HUDEP-2 (cell line): ENCODE data around the gene SNPH.
A peak's percentile ranks its signal among the peaks of the same experiment; 100 is the strongest.

Experiments
- DNase-seq, 76 experiments: peaks; one replicate each; lab custom pipeline; 2025; ENCODE audit not compliant: unreplicated experiment in 76 of 76; lab: John Stamatoyannopoulos, UW

Gene SNPH

DNA sequence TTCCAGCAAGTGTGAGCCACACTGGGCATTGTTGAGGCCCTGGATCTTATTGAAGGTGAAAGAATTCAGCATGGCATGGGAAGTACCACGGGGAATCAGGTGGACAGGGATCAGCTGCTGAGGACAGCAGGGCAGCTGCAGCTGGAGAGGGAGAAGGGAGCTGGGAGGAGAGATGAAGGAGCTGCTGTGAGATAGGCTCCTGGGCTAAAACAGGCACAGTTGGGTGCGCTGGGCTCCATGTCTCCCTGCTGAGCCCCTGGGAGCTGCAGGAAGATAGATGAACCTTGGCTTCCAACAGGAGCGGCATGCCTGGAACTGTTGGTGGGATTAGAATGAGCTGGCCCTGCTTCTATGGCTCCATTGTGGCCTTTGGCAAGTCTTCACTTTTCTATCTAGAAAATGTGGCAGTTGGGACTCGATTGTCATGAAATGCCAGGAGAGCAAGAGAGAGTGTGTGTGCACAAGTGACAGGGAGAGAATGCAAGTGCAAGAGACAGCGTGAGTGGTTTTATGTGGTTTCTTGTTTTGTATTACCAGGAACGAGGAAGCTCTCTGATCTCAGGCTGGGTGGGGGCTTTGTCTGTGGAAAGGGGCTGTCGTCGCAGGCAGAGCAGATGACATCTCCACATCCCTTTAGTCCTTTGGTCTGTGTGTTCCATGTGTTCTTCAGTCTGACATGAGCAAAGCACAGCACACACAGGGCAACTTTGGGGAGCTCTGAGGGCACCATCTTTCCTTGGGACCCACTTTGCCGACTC lies 20.4 kb downstream of the SNPH start:
- DNase-seq: no peak

DNA sequence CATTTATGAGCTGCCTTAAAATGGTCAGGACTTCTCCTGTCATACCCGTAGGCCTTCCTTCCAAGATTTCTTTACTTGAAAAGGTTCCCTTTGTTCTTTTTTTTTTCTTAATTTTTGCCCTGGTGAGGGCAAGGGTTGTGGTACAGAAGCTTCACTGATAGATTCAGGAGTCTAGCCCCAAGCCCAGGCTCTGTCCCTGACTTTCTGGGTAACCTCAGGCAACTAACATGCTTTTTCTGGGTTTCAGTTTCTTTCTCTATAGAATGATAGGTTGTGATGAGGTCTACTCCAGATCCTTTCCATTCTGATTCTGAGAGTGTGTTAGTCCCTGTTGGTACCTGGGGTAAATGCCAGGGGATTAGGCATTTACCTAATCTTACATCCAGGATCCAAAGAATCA lies 21.2 kb downstream of the SNPH start:
- DNase-seq: no peak

DNA sequence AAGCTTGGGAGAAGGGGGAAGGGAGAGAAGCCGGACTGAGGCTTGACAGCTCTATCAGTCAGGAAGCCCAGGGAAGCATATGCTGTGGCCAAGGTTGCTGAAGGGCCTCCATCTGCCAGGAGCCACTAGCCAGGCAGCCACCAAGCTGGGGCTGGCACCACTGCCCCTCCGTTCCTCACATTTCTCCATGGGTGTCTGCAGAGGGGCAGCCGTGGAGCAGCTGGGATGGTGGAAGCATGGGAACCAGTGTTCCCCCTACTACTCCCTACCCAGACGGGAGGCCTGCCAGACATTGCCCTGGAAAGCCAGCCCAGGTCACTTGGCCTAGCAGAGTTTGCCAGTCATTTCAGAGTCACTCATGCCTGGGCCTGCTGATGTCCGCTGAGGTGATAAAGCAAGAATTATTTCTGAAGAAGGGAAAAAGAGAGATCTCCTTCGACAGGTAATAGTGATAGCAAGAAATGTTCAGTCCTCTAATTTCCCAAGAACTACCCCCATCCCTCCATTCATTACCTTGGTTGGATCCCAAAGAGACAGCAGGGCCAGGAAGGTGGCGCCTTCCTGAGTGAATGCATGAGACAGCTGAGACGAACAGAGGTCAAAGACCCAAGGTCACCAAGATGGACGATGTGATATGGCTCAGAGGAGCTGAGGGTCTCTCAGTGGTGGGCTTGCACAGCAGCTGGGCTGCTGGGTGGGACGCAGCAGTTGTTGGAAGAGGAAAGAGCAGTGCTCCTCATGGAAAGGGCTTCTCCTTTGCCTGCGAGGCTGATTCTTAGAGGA lies 21.9 kb downstream of the SNPH start:
- DNase-seq: no peak

DNA sequence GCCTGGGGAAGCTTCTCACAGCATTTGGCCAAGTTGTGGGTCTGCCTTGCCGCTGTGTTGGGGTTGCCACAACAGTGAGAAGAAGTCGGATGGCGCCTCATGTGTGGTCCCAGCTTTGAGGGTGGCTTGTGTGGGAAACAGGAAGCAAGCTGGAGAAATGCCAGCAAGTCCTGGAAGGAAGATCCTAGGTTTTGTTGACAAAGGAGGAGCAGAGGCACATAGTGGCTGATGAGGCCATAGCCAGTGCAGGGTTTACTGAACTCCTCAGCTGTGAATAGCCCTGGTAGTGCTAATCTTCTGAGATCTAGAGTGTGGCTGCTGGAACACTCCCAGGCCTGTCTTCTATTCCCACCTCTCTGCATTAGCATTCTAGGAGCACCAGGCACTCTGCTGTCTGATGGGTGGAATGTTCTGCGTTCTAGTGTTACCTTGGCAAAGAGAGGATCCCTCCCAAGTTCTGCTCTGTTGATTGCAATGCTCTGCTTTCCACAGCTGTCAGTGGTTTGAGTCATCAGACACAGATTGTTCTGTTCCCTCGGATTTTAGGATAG lies 25.2 kb downstream of the SNPH start:
- no peak for DNase-seq

DNA sequence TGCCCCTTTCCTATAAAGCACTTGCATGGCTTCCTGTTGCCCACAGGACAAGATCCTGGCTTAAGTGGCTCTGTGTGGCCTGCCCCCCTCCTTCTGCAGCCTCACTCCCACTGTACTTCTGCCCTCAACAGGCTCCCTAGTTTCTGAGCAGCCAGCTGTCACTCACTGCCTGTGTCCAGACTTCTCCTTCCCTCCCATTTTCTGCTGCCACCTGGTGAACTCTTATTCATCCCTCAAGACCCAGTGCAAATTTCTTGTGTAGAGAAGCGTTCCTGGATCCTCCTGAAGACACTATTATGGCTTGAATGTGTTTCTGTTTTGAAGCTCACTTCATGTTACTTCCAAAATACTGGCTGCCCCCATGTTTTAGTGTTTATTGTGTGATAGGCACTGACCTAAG lies 26.5 kb downstream of the SNPH start:
- DNase-seq: no peak

DNA sequence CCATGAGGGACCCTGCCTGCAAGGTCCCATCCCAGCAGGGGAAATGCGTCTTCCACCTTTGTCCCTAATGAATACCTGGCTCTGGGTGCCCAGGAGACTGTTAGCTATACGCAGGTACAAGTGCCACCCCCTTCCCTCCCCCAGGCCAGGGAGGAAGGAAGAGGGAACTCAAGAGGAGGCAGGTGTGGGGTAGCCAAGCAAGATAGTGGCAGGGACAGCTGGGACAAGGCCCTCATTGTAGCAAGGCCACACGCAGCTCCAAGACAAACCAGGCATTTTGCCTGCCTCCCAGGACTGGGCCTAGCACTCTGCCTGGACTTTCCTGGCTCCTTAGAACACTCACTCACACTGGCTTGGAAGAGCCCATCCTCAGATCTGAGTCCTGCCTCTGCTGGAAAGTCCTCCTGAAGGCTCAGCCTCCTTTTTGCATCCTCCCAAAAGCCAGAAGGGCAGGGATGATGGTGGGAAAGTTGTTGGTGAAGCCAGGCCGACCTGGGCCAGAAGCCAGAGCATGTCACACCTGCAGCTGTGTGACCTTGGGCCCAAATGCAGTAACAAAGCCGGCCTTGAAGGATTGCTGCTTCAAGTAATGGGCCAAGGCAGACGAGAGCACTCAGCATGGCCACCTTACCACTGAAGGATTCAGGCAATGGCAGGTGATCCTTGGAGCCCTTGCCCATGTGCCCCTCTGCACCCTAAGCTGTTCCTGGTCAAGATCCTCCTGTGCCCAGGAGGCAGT lies 27.7 kb downstream of the SNPH start:
- no peak for DNase-seq

DNA sequence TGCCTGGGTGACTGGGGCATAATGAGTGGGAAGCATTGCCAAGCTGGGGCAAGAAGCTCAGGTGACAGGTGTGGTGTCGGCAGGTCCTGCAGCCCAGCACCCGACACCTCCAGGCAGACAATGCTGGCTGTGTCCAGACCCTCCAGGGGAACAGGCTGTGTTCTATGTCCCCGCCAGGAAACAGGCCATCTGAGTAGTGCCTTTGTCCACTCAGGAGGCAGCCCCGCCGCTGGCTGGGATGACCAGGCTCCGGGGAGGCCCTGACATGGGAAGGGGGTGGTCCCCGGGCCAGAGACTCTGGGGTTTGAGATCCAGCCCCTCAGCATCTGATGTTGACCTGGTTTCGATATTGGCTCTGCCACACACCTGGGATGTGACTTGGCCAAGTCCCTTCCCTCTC lies 28.4 kb downstream of the SNPH start:
- DNase-seq: no peak

DNA sequence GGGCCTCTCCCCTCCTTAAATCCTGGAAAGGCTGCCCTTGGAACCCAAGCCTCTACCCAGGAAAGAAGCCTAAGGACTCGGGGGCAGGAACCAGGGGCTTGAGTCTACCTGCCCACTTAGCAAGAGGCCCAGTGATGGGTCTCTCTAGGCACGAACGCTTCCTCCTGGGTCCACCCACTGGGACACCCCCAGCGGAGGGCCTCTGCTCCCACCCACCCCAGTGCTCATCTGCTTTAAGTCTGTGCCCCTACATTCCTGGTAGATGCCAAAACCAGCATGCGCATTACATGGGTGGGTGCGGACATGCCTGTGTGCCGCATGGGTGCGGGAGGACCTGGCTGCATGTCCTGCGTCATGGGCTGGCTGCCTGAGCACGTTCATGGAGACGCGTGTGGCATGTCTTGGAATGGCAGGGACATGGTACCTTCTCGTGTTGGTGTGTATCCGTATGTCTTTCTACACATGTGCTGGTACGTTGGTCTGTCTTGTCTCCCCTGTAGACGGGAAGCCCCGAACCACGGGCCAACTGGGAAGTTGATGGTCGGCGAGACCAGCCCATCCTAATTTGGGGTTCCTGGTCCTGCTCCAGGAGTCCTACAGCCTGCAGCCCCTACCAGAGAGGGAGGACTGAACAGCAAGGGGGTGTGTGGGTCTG lies 29.3 kb downstream of the SNPH start:
- no peak for DNase-seq

DNA sequence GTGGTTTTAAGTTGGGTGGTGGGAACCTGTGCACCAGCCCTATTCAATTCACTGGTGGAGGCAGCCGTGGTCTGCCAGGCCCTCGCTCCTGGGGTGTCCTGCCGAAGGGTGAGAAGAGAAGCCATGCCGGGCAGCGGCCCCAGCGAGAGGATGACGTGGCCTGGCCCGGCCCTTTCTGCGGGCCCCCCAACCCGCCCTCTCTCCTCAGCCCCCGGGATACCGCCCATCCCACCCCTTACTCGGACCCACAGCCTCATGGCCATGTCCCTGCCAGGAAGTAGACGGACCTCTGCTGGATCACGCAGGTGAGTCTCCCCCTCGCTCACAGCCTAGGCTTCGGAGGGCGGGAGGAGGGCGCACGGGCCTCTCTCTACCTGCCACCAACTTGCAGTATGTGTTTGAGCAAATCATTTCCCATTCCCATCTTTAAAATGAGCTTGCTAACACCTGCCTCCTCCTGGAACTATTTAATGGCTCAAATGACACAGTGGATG lies 30.1 kb downstream of the SNPH start:
- no peak for DNase-seq

DNA sequence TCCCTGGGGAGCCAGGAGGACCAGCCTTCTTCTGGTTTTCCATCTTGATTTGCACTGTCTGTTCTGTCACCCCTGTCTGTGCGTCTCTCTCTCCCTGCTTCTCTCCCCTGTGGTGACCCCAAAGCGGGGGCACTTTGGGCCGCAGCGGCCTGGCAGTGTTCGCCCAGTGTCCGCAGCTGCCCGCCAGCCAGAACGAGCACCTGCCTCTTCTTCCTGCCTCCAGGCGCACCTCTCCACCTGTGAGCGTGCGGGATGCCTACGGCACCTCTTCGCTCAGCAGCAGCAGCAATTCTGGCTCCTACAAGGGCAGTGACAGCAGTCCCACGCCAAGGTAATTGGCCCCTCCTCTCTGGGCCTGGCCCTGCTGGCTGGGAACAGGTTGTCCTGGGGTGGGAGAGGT lies 30.8 kb downstream of the SNPH start:
- no peak for DNase-seq

DNA sequence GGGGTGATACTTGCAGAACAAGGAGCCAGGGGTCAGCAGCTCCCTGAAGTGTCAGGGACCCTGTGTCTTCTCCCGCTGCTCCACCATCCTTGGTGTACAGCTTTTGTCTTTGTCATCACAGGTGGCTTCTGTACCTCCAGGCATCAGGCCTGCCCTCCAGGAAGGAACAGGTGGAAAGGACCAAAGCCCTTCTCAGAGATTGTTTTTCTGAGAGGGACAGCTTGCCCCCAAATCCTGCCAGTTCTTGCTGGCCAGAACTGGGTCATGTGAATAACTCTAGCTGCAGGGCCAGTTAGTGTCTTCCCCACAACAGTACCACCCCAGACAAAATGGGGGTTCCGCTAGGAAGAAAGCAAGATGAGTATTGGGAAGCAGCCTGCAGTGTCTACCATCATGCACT lies 31.4 kb downstream of the SNPH start:
- no peak for DNase-seq

DNA sequence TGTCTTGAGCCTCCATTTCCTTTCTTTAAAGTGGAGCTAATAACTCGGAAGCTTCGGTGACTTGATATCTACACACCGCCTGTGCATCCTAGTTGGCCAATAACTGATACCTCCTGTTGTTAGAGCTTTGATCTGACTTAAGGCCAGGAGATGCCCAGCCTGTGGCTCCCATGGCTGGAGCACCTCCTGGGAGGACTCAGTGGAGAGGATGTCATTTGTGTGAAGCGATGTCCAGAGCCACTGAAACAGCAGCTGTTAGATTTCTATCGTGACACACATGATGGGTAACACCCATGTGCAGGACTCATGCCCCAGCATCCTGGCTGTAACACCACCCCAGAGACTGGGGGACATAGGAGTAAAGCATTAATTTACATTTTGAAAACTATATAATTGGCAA lies 32.1 kb downstream of the SNPH start:
- no peak for DNase-seq

DNA sequence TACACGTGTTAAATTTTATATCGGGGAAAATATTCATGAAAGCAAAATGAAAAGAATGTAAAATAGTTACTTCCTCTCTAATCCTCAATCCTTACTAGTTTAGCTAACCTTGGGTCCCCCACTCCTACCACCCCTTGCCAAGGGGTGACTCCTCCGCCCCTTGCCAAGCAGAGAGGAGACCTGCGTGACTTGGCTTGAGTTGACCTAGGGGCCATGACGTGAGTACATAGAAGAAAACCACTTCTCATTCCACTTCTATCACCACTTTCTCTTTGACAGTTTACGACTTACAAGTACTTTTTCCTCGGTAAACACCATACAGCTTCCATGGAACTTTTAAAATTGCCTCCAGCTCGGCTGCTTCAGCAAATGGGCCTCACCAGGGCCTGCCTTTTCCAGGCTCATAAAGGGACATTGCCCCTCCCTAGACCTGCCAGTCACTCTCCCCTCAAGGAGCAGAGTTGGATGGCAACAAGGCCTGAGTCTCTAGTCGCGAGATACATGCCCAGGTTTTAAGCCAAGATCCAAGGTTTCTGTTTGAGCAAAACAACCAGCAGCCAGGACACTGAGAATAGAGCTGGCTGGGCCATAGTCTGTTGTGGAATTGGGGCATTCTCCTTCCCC lies 32.9 kb downstream of the SNPH start:
- DNase-seq: no peak

DNA sequence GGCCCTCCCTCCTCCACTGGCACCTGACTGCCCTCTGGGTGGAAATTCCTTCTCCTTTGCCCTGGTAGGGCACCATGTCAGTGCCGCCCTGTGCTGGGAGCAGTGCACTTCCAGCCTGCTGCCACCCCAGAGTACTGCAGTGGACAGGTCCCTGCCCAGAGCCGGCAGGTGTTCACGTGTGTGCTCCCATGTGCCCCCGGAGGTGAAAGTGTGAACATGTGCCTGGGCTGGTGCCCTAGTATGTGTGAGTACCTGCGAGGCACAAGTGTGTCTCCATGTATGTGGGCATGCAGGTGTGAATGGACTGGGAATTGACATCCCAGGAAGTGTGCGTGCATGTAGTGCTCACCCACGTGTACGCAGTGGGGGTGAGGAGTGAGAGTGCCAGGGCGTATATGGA lies 33.4 kb downstream of the SNPH start:
- DNase-seq: peak in 15 of 76 experiments; percentile 1 to 34 (median 13)

DNA sequence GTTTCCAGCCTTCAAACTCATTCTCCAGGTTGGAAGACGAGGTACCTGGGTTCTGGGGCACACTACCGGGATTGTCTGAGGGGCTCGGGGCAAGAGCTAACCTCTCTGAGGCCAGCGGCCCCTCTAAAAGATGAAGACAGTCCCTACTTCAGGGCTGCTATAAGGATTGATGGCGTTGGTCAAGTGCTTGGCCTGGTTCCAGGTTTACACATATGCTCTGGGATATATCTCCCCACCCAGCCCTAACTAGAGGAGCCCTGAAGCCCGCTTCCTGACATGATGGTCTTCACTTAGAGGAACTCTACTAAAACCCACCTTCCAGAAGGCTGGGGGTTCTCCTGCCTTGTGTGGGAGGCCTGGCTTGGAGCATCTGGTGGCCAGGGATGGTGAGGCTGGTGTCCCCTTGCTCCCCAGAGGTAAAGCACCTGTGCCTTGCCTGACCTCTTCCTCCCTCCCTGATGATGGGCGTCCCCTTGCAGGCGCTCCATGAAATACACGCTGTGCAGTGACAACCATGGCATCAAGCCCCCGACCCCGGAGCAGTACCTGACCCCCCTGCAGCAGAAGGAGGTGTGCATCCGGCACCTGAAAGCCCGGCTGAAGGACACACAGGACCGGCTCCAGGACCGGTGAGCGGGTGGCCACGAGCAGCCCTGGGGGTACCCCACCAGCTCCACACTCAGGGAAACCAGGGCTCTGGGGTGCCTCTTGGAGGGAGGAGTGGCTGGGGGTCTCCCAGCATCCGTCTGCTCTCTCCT lies 34.2 kb downstream of the SNPH start:
- no peak for DNase-seq

DNA sequence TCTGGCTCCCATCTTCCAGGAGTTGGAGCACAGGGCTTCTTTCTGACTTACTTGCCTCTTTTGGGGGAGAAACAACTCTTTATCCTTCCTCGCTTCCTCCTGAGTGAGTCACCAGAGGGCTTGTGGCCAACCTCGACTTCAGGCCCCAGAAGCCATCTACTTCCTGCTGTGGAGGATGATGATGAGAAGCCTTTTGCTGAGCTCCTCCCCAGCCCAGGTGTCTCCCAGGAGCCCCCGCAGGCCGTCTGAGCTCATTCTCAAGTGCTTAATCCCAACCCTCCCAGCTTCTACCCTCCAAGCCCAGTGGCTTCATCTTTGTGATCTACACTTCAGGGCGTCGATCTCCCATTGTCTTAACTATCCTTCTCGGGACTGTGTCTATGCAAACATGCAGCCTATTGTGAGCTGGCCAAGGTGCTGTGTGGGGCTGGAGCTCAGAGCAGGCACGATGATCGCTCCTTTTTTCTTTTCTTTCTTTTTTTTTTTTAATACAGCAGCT lies 35.0 kb downstream of the SNPH start:
- DNase-seq: peak in 6 of 76 experiments; percentile 0 to 29 (median 23)

DNA sequence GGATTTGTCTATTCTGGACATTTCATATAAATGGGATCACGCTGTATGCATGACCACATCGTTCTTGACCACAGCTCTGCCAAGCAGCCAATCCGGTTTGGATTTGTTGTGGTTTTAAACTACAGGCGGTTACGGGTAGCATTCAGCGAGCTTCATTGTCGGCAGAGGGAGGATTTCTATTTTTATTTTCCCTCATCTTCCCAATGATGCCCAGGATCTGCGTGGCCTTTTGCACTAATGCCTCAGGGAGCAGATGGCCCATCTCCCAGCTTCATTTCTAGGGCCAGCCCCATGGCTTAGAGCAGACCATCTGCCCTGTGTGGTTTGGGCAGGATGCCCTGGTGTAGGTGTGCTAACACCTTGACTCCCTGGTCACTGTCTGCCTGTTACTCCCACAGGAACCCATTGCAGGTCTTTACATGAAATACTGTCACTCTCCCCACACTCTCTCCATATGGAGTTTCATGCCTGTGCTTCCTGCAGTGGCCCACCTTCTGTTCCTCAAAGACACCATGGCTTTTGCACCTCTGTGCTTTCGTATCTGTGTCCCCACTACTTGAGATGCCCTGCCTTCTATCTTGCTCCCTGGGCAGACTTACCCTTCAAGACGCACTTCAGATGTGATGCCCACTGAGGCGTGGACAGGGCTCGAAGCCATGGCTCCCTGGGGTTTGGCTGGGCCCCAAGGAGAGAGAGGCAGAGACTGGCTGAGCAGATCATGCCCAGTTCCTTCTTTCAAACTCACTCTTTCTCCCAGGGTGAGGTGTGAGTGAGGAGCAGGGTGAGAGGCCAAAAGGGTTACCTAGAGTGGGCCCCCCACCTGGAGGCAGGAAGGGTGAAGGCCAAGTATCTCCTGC lies 36.8 kb downstream of the SNPH start:
- DNase-seq: no peak
